AG08395 (cell line): ENCODE measurements around the gene OR5K2.
A peak's percentile ranks its signal among the peaks of the same experiment; 100 is the strongest.

Source experiments
- DNase-seq: peaks from one replicate; pipeline ENCODE4 v3.0.0; 2012; ENCODE audit warnings: mixed read lengths, low spot score

OR5K2 gene

GRCh38 chr3:98522544-98523281 lies 25.2 kb downstream of the OR5K2 start, which contains the start of gene CLDND1:
TSS of gene CLDND1 (minus strand) at chr3:98522902. CDS start at chr3:98521424, 1,478 bp downstream.
- peak; percentile 98 for DNase-seq

DNA sequence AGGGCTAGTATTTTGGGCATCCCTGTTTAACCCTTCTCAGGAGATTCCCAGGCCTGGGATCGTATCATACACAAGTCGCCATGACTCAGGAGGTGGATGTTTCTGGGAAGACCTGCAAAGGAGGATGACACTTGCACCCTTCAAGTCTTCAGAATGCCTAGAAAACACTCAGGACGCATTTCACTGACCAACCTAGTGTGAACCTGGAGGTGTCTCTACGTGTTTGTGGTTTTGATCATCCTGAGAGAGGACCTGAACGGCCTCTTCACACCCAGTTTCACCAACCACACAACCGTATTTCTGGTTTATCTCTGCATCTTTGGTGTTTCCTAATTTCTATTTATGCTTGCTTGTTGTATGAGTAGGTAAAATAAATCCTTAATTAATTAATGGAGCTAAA lies 28.0 kb downstream of the OR5K2 start:
- DNase-seq, result no peak

GRCh38 chr3:98528474-98529346 lies 31.2 kb downstream of the OR5K2 start:
- no peak for DNase-seq

DNA sequence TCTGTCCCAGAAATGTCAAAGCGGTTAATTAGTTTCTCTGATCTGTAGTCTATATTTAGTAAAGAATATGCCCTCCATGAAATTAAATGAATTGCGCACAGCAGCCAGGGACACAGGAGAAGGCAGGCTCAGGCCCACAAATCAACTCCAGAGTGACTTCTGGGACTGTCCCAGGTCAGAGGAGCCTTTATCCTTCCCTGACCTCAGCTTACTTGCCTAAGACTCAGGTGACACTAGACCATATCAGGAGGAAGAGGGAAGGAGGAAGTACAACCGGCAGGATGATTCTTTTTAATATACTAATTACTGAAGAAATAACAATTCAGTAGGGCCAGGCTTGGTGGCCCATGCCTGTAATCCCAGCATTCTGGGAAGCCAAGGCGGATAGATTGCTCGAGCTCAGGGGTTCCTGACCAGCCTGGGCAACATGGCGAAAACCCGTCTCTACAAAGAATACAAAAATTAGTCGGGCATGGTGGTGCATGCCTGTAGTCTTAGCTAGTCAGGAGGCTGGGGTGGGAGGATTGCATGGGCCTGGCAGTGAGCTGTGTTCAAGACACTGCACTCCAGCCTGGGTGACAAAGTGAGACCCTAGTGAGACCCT lies 32.5 kb downstream of the OR5K2 start:
- no peak for DNase-seq

DNA sequence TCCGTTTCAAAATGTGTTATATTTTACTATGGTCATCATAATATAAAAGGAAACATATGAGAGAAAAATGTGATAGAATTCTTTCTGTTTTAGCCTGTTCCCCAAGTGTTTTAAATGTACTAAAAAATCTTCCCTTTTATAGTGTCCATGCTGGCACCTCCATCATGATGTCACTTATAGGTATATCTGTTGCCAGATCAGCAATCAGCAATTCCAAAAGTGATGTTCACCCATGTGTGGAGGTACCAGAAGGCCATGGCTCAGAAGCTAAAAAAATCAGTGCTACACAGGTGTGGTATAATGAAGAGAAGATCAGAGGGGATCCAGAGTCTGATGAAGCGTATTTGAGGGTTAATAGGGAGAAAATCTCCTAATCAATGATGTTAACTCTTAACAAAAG lies 33.2 kb downstream of the OR5K2 start:
- DNase-seq, result no peak

- DNase-seq, result no peak
Observed at GRCh38 chr3:98531622-98532274, 34.3 kb downstream of the OR5K2 start, which contains the start of gene GPR15. TSS of gene GPR15 (plus strand) at chr3:98531978. CDS start at chr3:98532034, 56 bp downstream.

DNA sequence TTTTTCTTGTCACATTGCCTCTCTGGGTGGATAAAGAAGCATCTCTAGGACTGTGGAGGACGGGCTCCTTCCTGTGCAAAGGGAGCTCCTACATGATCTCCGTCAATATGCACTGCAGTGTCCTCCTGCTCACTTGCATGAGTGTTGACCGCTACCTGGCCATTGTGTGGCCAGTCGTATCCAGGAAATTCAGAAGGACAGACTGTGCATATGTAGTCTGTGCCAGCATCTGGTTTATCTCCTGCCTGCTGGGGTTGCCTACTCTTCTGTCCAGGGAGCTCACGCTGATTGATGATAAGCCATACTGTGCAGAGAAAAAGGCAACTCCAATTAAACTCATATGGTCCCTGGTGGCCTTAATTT lies 34.8 kb downstream of the OR5K2 start:
- DNase-seq, result no peak

- no peak for DNase-seq
Observed at GRCh38 chr3:98532709-98533571, 35.5 kb downstream of the OR5K2 start.

- DNase-seq, result no peak
Observed at GRCh38 chr3:98534168-98534567, 36.7 kb downstream of the OR5K2 start.

DNA sequence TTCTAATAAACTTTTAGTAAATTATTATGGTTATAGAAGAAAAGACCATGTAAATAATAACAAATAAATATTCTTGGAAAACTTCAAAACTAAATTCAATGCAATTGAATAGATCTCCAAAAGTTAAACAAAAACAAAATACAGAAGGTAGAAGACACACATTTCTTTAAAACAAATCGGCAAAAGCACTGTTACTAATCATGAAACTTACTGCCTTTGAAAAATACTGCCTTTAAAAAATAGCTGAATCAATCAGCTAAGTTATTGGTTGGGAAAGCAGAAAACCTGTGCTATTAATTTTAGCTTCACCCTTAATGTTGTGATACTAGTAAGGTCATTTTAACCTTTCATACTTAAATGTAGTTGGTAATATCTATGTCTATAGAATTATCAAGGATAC lies 37.3 kb downstream of the OR5K2 start:
- no peak for DNase-seq

DNA sequence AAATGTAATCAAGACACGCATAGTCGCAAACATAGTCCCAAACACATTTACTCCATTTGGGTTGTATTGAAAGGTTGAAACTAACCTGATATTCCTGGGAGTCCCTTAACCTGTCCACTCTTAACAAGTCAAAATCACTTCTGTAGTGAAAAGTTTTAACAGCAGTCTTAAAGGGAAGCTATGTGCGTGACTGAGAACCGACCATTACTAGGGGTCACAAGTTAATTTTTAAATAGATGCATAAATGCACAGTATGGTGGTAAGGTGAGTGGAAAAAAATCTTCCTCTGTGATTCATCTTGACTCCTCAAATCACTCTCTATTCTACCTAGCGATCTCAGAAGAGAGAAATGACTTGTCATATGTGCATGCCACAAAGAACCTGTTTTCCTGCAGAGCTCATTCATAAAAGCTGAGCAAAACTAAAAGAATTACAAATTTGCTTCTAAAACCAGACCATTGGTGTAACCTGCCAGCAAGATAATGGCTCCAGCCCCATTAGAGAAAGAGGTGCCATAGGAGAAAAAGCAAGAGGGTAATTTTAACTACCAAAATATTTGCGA lies 39.1 kb downstream of the OR5K2 start:
- no peak for DNase-seq

DNA sequence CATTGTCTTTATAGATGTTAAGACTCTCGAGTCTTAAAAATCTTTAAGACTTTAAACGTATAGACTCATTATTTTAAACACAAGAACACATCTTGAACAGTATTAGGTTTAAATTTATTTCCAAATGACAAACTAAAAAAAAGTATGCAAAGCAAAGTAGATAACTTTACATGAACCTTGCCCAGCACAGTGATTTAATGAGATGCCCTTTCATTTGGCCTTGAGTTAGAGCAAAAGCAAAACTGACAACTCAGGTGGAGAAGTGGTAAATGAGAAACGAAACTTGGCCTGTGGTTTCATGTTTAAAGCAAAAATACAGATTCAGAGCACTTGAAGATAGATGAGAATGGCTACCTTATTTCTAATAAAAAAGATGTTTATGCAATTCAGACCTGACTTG lies 42.9 kb downstream of the OR5K2 start:
- DNase-seq, result no peak

- no peak for DNase-seq
Observed at GRCh38 chr3:98541695-98542094, 44.2 kb downstream of the OR5K2 start.

- no peak for DNase-seq
Observed at GRCh38 chr3:98542623-98543022, 45.1 kb downstream of the OR5K2 start.

GRCh38 chr3:98545940-98546339 lies 48.5 kb downstream of the OR5K2 start:
- DNase-seq, result no peak
